H1 (cell line): ENCODE data around the gene CROCC. TPM values are rescaled to one million over a fixed set of nuclear protein-coding genes. Genes with fewer than 3 reads are reported as not detected.
A peak's percentile ranks its signal among the peaks of the same experiment; 100 is the strongest.

Source experiments
- BCL11A ChIP-seq, 2 experiments: IDR thresholded peaks; one replicate each; pipeline ENCODE4 v1.6.1; 2011; ENCODE audit warnings: low read depth in 2 of 2, low read length in 2 of 2, mild to moderate bottlenecking in 2 of 2
- BRCA1 ChIP-seq: IDR thresholded peaks from 2 replicates; pipeline ENCODE4 v1.6.1; 2012; ENCODE audit warnings: low read depth, low read length, improper control_type of control experiment
- CTBP2 ChIP-seq: IDR thresholded peaks from 2 replicates; pipeline ENCODE4 v1.7.0; 2011; ENCODE audit warnings: borderline replicate concordance, mild to moderate bottlenecking, moderate library complexity, mixed read lengths, low read length; ENCODE audit not compliant: insufficient read depth, insufficient read length
- EP300 ChIP-seq, 2 experiments: IDR thresholded peaks; 1 replicate in 1 of 2; 2 replicates in 1 of 2; pipeline ENCODE4 v1.6.1; 2011 to 2012; ENCODE audit warnings: low read depth in 2 of 2, low read length in 2 of 2, mild to moderate bottlenecking in 2 of 2, borderline replicate concordance in 1 of 2, inconsistent platforms in 1 of 2, moderate library complexity in 1 of 2
- GABPA ChIP-seq: IDR thresholded peaks from 2 replicates; pipeline ENCODE4 v1.6.1; 2011; ENCODE audit warnings: mild to moderate bottlenecking, low read length, moderate library complexity, borderline replicate concordance; ENCODE audit not compliant: insufficient read depth
- NRF1 ChIP-seq: IDR thresholded peaks from 2 replicates; pipeline ENCODE4 v1.6.1; 2011; ENCODE audit warnings: mild to moderate bottlenecking, low read depth, low read length, improper control_type of control experiment
- PHF8 ChIP-seq: fragments of 200-600 bp; sonication (generic); conservative IDR thresholded peaks from 2 replicates; pipeline ENCODE4 v1.7.1; 2012; ENCODE audit warnings: low read depth, mild to moderate bottlenecking, inconsistent platforms, low read length, moderate library complexity
- POLR2A ChIP-seq, 2 experiments: IDR thresholded peaks; 1 replicate in 1 of 2; 2 replicates in 1 of 2; pipeline ENCODE4 v1.6.1; 2011; ENCODE audit warnings: low read depth in 2 of 2, low read length in 2 of 2, mild to moderate bottlenecking in 2 of 2; ENCODE audit errors: control extremely low read depth in 1 of 2
- POLR2AphosphoS5 ChIP-seq: IDR thresholded peaks from 2 replicates; pipeline ENCODE4 v1.6.1; 2011; ENCODE audit warnings: low read depth, low read length
- RFX5 ChIP-seq: IDR thresholded peaks from 2 replicates; pipeline ENCODE4 v1.6.1; 2011; ENCODE audit warnings: low read depth, low read length, improper control_type of control experiment, borderline replicate concordance
- RXRA ChIP-seq: IDR thresholded peaks from 2 replicates; pipeline ENCODE4 v1.6.1; 2011; ENCODE audit warnings: low read depth, mild to moderate bottlenecking, low read length, moderate library complexity; ENCODE audit not compliant: insufficient read depth
- SAP30 ChIP-seq: fragments of 300-600 bp; sonication (generic); IDR thresholded peaks from 2 replicates; pipeline ENCODE4 v1.7.1; 2012; ENCODE audit warnings: low read length, moderate library complexity, mild to moderate bottlenecking, inconsistent platforms; ENCODE audit not compliant: insufficient read depth, insufficient replicate concordance
- SP1 ChIP-seq: IDR thresholded peaks from 2 replicates; pipeline ENCODE4 v1.6.1; 2011; ENCODE audit warnings: low read depth, low read length
- SRF ChIP-seq: IDR thresholded peaks from 2 replicates; pipeline ENCODE4 v1.6.1; 2011; ENCODE audit warnings: mild to moderate bottlenecking, low read depth, low read length, moderate library complexity
- TAF1 ChIP-seq: IDR thresholded peaks from 2 replicates; pipeline ENCODE4 v1.6.1; 2011; ENCODE audit warnings: mild to moderate bottlenecking, low read depth, low read length
- polyA plus RNA-seq, 7 experiments: library from polyadenylated mRNA; depleted of rRNA in 3 of 7; stranded (reverse) in 5 of 7; unstranded in 2 of 7; fragments of >200 nt in 5 of 7; fragments of 200-250 nt in 2 of 7; gene quantifications; 1 replicate in 5 of 7; 2 replicates in 1 of 7; 4 replicates in 1 of 7; pipeline versions ENCODE4 v1.2.1 to v1.2.3, GENCODE V29; 2011 to 2013; ENCODE audit warnings: missing spikeins in 2 of 7, mixed read lengths in 2 of 7
- total RNA-seq: library from RNA; stranded (reverse); fragmentation: NEBNext Ultra II Directional; extraction: Animal tissue kit (Norgen Biotek cat#: 25700); gene quantifications from 2 replicates; pipeline ENCODE4 v1.2.1, GENCODE V29; 2021
- TF ChIP-seq, protein P1 (sequence below), 3 experiments: IDR thresholded peaks; 1 replicate in 2 of 3; 2 replicates in 1 of 3; pipeline versions ENCODE4 v1.5.1 to v1.6.1; 2011; ENCODE audit warnings: low read length in 3 of 3, mild to moderate bottlenecking in 3 of 3, inconsistent platforms in 2 of 3, low read depth in 1 of 3, moderate library complexity in 1 of 3; ENCODE audit not compliant: insufficient read depth in 1 of 3; ENCODE audit errors: control extremely low read depth in 1 of 3
- TF ChIP-seq, protein P2 (sequence below): IDR thresholded peaks from 2 replicates; pipeline ENCODE4 v1.6.1; 2011; ENCODE audit warnings: low read depth, mild to moderate bottlenecking, low read length; ENCODE audit not compliant: insufficient read depth
- TF ChIP-seq, protein P3 (sequence below): IDR thresholded peaks from 2 replicates; pipeline ENCODE4 v1.6.1; 2012; ENCODE audit warnings: inconsistent platforms
- TF ChIP-seq, protein P4 (sequence below): IDR thresholded peaks from 2 replicates; pipeline ENCODE4 v1.6.1; 2012; ENCODE audit warnings: inconsistent platforms

Gene CROCC
- total and polyA plus RNA-seq, 2 of the 8 experiments (the other 6 are each of a cell fraction or from before 2014, with no cell fraction given), result 12.1 to 39.5 TPM

DNA sequence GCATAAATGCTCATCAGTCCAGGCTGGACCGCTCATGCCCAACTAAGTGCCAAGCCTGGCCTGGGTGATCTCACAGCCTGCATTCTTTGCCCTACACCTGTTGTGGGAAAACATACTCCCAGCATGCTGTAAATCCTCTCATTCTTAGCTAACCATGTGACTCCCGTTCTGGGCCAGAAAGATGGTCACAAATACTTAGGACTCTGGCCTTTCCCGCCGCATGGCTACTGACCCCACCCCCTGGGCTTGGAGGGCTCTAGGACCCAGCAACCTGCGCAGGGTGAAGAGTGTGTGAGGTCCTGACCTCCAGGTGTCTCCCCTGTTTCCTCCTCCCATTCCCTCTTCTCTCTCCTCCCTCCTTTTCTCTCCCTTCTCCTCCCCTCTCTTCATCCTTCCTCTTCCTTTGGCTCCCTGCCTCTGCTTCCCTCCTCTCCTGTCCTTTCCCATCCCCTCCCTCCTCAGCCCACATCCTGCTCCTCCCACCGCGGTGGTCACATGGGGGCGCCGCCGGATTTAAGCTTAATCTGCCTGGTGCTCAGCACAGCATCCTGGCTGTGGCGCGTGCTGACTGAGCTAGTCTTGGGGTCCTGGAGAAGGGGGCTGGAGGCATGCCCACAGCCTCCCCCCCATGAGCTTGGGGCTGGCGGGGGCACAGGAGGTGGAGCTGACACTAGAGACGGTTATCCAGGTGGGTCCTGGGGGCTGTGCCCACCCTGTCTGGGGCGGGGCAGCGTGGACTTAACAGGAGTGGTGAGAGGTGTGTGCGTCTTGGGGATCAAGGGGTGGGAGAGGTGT lies at the start of gene CROCC (continued):
- peak; percentile 40; the same call in 1 of the 2 replicates for TF ChIP-seq PHF8
- no peak for TF ChIP-seq SRF
- no peak for TF ChIP-seq GABPA
- TF ChIP-seq SP1, result peak; percentile 93
- no peak for TF ChIP-seq CTBP2
- TF ChIP-seq POLR2AphosphoS5, result 0 out of 2 replicates have a peak, but pooled peaks have one; percentile 33
- TF ChIP-seq NRF1, result no peak
- 0 out of 2 replicates have a peak, but pooled peaks have one; percentile 1 for TF ChIP-seq RXRA
- TF ChIP-seq, protein P1, sequence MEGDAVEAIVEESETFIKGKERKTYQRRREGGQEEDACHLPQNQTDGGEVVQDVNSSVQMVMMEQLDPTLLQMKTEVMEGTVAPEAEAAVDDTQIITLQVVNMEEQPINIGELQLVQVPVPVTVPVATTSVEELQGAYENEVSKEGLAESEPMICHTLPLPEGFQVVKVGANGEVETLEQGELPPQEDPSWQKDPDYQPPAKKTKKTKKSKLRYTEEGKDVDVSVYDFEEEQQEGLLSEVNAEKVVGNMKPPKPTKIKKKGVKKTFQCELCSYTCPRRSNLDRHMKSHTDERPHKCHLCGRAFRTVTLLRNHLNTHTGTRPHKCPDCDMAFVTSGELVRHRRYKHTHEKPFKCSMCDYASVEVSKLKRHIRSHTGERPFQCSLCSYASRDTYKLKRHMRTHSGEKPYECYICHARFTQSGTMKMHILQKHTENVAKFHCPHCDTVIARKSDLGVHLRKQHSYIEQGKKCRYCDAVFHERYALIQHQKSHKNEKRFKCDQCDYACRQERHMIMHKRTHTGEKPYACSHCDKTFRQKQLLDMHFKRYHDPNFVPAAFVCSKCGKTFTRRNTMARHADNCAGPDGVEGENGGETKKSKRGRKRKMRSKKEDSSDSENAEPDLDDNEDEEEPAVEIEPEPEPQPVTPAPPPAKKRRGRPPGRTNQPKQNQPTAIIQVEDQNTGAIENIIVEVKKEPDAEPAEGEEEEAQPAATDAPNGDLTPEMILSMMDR (IDR thresholded peaks at IDR 0.05; ENCODE audit: control extremely low read depth in 1 of 3, insufficient read depth in 1 of 3, low read depth in 1 of 3, low read length in 3 of 3), result peak in 1 of 3 experiments; percentile 13; a peak in 1 of 4 replicates
- no peak for TF ChIP-seq SAP30
- TF ChIP-seq POLR2A (IDR thresholded peaks at IDR 0.05; ENCODE audit: control extremely low read depth in 1 of 2, low read depth in 2 of 2, low read length in 2 of 2), result peak in 1 of 2 experiments; percentile 83; a peak in 2 of 3 replicates
- TF ChIP-seq BCL11A (IDR thresholded peaks at IDR 0.05; ENCODE audit: low read depth in 2 of 2, low read length in 2 of 2), result no peak
- peak in 1 of 2 experiments; percentile 56; a peak in 1 of 3 replicates for TF ChIP-seq EP300 (IDR thresholded peaks at IDR 0.05; ENCODE audit: borderline replicate concordance in 1 of 2, low read depth in 2 of 2, low read length in 2 of 2)
- peak; percentile 60; the same call in 1 of the 2 replicates for TF ChIP-seq TAF1
- TF ChIP-seq, protein P2, sequence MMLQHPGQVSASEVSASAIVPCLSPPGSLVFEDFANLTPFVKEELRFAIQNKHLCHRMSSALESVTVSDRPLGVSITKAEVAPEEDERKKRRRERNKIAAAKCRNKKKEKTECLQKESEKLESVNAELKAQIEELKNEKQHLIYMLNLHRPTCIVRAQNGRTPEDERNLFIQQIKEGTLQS, result peak; percentile 53; the same call in 1 of the 2 replicates
- TF ChIP-seq, protein P3, sequence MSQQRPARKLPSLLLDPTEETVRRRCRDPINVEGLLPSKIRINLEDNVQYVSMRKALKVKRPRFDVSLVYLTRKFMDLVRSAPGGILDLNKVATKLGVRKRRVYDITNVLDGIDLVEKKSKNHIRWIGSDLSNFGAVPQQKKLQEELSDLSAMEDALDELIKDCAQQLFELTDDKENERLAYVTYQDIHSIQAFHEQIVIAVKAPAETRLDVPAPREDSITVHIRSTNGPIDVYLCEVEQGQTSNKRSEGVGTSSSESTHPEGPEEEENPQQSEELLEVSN, result peak; percentile 71; the same call in 1 of the 2 replicates
- TF ChIP-seq BRCA1, result no peak
- no peak for TF ChIP-seq RFX5
- TF ChIP-seq, protein P4, sequence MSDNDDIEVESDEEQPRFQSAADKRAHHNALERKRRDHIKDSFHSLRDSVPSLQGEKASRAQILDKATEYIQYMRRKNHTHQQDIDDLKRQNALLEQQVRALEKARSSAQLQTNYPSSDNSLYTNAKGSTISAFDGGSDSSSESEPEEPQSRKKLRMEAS, result peak; percentile 80
